GM18858 (cell line): ENCODE data around the gene MUC21.
"Not testable (repeated sequence)": the region's sequence is repeated elsewhere in the genome, so short reads cannot be mapped to it uniquely, and the experiment has no call there.

Experiments used
- ATAC-seq: cut with Tn5 transposase; IDR thresholded peaks from one replicate; pipeline ENCODE4 v1.9.1; 2021; ENCODE audit not compliant: unreplicated experiment

MUC21 gene

GRCh38 chr6:31005249-31006020 is 21.9 kb downstream of the MUC21 start:
- ATAC-seq, result no peak

GRCh38 chr6:31007694-31008093 is 24.2 kb downstream of the MUC21 start:
- no peak for ATAC-seq

- ATAC-seq, result no peak
These were observed 24.6 kb downstream of the MUC21 start for GRCh38 chr6:31008165-31008564.

GRCh38 chr6:31009731-31010130 is 26.2 kb downstream of the MUC21 start:
- ATAC-seq, result no peak

GRCh38 chr6:31010393-31011060 is 27.0 kb downstream of the MUC21 start, which contains the start of gene MUC22:
TSS of gene MUC22 (plus strand) at chr6:31010474. CDS start at chr6:31010707, 233 bp downstream.
- ATAC-seq, result no peak

GRCh38 chr6:31011153-31011552 is 27.6 kb downstream of the MUC21 start:
- no peak for ATAC-seq

- ATAC-seq, result no peak
These were observed 33.3 kb downstream of the MUC21 start for GRCh38 chr6:31016659-31017299.

- ATAC-seq, result not testable (repeated sequence)
These were observed 33.9 kb downstream of the MUC21 start for GRCh38 chr6:31017436-31017835.

- ATAC-seq, result no peak
These were observed 36.5 kb downstream of the MUC21 start for GRCh38 chr6:31020057-31020456.

- ATAC-seq, result not testable (repeated sequence)
These were observed 37.2 kb downstream of the MUC21 start for GRCh38 chr6:31020631-31021255.

GRCh38 chr6:31021705-31022531 is 38.4 kb downstream of the MUC21 start:
- not testable (repeated sequence) for ATAC-seq

GRCh38 chr6:31025595-31025994 is 42.1 kb downstream of the MUC21 start:
- ATAC-seq, result no peak

GRCh38 chr6:31031095-31031494 is 47.6 kb downstream of the MUC21 start:
- ATAC-seq, result no peak

GRCh38 chr6:31033075-31033474 is 49.6 kb downstream of the MUC21 start:
- no peak for ATAC-seq

- ATAC-seq, result no peak
These were observed 52.5 kb downstream of the MUC21 start for GRCh38 chr6:31035862-31036497.

- no peak for ATAC-seq
These were observed 53.7 kb downstream of the MUC21 start for GRCh38 chr6:31037169-31037568.

- ATAC-seq, result no peak
These were observed 54.2 kb downstream of the MUC21 start for GRCh38 chr6:31037682-31038081.

- ATAC-seq, result no peak
These were observed 55.0 kb downstream of the MUC21 start for GRCh38 chr6:31038559-31038958.
